ENCODE measurements around the gene GLTP.

DNA sequence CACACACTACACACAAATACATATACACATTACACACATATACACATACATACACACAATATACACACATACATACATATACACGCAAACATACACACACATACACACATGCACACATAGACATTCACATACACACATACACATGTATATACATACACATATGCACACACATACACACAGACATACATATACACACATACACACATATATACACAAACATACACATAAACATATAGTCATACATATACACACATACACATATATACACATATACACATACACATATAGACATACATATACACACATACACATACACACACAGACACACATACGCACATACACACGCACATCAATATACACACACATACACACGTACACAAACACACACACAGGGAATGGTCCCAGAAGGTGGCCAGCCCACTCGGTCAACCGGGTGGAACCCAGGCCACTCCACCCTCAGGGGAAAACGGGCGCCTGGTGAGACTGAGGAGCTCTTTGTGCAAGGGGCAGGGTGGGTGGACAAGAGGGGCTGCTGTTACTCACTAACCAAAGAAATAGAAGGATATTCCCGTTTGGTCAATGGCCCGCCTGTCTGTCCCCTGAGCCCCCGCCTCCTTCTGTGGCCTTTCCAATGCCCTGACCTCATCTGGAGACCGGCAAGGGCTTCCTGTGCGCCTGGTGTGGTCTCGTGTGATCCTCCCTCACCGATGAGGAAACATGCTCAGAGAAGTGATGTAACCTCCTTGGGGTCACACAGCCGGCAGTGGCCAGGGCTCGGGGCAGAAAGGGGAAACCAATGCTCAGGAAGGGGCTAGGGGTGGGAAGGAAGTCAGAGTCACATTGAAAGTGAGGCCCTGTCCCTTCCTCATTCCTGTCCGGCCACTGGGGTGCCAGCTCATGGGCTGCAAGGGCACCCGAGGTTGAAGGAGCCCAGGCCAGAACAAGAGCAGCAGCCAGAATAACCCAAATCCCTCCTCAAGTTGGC lies 52.5 kb downstream of the GLTP start:
- TF ChIP-seq POLR2A (IDR thresholded peaks at IDR 0.05; ENCODE audit: extremely low read depth, insufficient read length): no peak
- TF ChIP-seq, protein P1, sequence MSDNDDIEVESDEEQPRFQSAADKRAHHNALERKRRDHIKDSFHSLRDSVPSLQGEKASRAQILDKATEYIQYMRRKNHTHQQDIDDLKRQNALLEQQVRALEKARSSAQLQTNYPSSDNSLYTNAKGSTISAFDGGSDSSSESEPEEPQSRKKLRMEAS (IDR thresholded peaks at IDR 0.05; ENCODE audit: low read depth, low read length): no peak
- TF ChIP-seq, protein P2, sequence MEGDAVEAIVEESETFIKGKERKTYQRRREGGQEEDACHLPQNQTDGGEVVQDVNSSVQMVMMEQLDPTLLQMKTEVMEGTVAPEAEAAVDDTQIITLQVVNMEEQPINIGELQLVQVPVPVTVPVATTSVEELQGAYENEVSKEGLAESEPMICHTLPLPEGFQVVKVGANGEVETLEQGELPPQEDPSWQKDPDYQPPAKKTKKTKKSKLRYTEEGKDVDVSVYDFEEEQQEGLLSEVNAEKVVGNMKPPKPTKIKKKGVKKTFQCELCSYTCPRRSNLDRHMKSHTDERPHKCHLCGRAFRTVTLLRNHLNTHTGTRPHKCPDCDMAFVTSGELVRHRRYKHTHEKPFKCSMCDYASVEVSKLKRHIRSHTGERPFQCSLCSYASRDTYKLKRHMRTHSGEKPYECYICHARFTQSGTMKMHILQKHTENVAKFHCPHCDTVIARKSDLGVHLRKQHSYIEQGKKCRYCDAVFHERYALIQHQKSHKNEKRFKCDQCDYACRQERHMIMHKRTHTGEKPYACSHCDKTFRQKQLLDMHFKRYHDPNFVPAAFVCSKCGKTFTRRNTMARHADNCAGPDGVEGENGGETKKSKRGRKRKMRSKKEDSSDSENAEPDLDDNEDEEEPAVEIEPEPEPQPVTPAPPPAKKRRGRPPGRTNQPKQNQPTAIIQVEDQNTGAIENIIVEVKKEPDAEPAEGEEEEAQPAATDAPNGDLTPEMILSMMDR (IDR thresholded peaks at IDR 0.05; ENCODE audit: low read depth, low read length): no peak

All from NB4 (cell line).